Aorta (tissue), 5 donors: Measurements from ENCODE around the gene UCN2. TPM values are rescaled to one million over a fixed set of nuclear protein-coding genes. Genes with fewer than 3 reads are reported as not detected.
A peak's percentile ranks its signal among the peaks of the same experiment; 100 is the strongest.
"Not testable (repeated sequence)": the region's sequence is repeated elsewhere in the genome, so short reads cannot be mapped to it uniquely, and the experiment has no call there.

Experiments used
- ATAC-seq: fragments of 200-7000 bp; cut with Tn5 transposase; one replicate; pipeline ENCODE4 v1.9.1; 2022; ENCODE audit warnings: moderate library complexity; ENCODE audit not compliant: low FRiP score
- DNase-seq, 2 donors: peaks; one replicate each; pipeline ENCODE4 v3.0.0-alpha.2; 2020
- H3K27ac ChIP-seq, 2 donors: one replicate each; pipeline ENCODE4 v1.5.1; 2013; ENCODE audit warnings: low read length in 2 of 2, mild to moderate bottlenecking in 2 of 2, moderate library complexity in 2 of 2, control low read depth in 1 of 2, inconsistent platforms in 1 of 2, low read depth in 1 of 2
- H3K27me3 ChIP-seq, 2 donors: one replicate each; pipeline ENCODE4 v1.6.1; 2013; ENCODE audit warnings: control low read depth in 1 of 2, low read length in 1 of 2, mild to moderate bottlenecking in 1 of 2, moderate library complexity in 1 of 2; ENCODE audit not compliant: insufficient read depth in 2 of 2, control insufficient read depth in 1 of 2
- H3K36me3 ChIP-seq, 2 donors: one replicate each; pipeline ENCODE4 v1.6.1; 2013; ENCODE audit warnings: control low read depth in 1 of 2, low read length in 1 of 2, mild to moderate bottlenecking in 1 of 2; ENCODE audit not compliant: insufficient read depth in 2 of 2, control insufficient read depth in 1 of 2
- H3K4me1 ChIP-seq, 2 donors: one replicate each; pipeline ENCODE4 v1.6.1; 2013; ENCODE audit warnings: low read length in 2 of 2, control low read depth in 1 of 2, mild to moderate bottlenecking in 1 of 2, moderate library complexity in 1 of 2; ENCODE audit not compliant: insufficient read depth in 2 of 2, control insufficient read depth in 1 of 2
- H3K4me3 ChIP-seq, 2 donors: one replicate each; pipeline ENCODE4 v1.5.1; 2013; ENCODE audit warnings: low read length in 2 of 2, control low read depth in 1 of 2, mild to moderate bottlenecking in 1 of 2
- H3K9me3 ChIP-seq: one replicate; pipeline ENCODE4 v1.6.1; 2013; ENCODE audit warnings: mild to moderate bottlenecking, low read length; ENCODE audit not compliant: control insufficient read depth
- WGBS, 2 donors: extraction: QIAGEN DNeasy Blood & Tissue Kit; methylation state at CpG; one replicate each; pipeline ENCODE4 v1.1.7; 2013; 5-methylcytosine and 5-hydroxymethylcytosine counted together
- intact Hi-C, 2 donors: fragments of 100-400 bp; cut with DNase I; formaldehyde crosslinking; loops; one replicate each; pipeline versions ENCODE4 v1.14.2 to v1.15.0; 2022
- polyA plus RNA-seq, 2 donors: library from polyadenylated mRNA; stranded (reverse); fragments of 200-250 nt; gene quantifications; one replicate each; pipeline ENCODE4 v1.2.3, GENCODE V29; 2013
- total RNA-seq, 2 donors: library from RNA; stranded (reverse); fragmentation: NEBNext Ultra II Directional; extraction: Animal tissue kit (Norgen Biotek cat#: 25700); gene quantifications; one replicate each; pipeline ENCODE4 v1.2.1, GENCODE V29; 2021
- donor health status: healthy with polysubstance abuse.
- donor health status: Bipolar disorder and iron deficiency.
- donor health status: DM: no; HTN: no; CAD: no.
- donor health status: DM: no; HTN: no; CAD: no.
- donor health status: DM: yes; HTN: yes; CAD: no.

The UCN2 gene
- total and polyA plus RNA-seq, 4 donors, result 0.24 to 6.8 TPM; not detected in 2

DNA sequence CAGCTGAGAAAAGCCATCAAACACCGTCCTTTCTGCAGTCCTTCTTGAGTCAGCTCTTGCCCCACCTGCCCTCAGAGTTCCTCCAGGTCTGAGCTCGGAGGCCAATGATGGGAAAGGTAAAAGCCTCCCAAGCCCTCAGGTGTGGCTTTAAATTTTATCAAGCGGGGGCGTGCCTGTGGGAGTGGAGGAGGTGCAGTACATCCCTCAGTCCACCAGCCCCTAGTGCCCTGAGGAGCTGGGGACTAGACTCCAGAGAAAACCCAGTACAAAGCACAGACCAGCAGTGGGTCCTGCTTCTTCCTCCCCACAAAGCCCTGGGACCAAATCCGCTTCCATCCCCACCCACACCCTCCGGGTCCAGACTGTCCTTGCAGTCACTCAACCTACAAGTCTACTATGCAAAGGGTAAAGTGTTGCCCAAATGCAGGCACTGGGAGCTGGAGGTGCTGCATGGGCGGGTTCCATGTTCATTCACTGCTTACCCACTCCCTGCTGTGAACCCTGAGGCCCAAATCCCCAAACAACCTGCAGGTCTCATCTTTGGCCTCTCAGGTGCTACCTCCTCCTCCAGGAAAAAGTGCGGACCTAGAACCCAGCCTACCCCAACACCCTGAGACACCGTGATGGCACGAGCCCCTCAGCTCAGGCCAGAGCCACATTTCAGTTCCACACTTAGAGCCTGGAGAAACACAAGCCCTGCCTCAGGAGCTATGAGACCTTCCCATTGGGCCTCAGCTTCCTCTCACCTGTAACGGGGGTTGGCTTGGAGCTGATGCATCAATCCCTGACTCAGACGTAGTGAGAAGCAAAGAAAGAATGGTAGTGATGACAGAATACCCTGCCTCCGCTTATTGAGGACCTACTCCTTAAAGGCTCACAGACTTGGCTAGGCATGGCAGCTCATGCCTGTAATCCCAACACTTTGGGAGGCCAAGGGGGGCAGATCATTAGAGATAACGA lies 9.4 kb downstream of the UCN2 start:
- ATAC-seq, result no peak

DNA sequence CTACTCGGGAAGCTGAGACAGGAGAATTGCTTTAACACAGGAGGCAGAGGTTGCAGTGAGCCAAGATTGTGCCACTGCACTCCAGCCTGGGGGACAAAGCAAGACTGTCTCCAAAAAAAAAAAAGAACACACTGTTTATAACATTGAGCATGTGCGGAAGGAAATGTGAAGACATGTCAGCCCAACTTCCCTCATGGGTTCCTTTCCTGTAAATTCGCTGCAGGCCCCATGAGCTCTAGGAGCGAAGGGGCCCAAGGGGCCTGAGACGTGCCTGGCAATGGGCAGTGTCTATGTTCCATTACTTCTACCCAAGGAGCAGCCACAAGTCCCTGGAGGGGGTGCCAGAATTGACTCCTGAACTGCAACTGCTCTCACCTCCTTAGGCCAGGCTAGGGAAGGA lies 10.2 kb downstream of the UCN2 start:
- Histone ChIP-seq H3K36me3 (no peaks in the 10 kb centered on the region), H3K27ac (no peak overlapping the region), H3K9me3 (no peaks in the 10 kb centered on the region), H3K4me3 (no peak overlapping the region), H3K27me3 (no peaks in the 10 kb centered on the region), H3K4me1 (no peaks in the 10 kb centered on the region)
- intact Hi-C loops, result no loop called here
- DNase-seq, result no peak
- WGBS, 2 donors, result 93% methylated on average over 5 of the region's 5 CpGs
- ATAC-seq, result no peak

More for the DNA sequence above, 9.4 kb downstream of the UCN2 start:
- no peak overlapping the region for H3K27ac ChIP-seq
- H3K36me3 ChIP-seq, result no peaks in the 10 kb centered on the region
- H3K4me1 ChIP-seq, result no peaks in the 10 kb centered on the region
- 85 to 86% methylated on average over 14 of the region's 14 CpGs for WGBS, 2 donors
- H3K4me3 ChIP-seq, result no peak overlapping the region
- intact Hi-C loops, result no loop called here
- no peak for DNase-seq
- H3K9me3 ChIP-seq, result no peaks in the 10 kb centered on the region
- H3K27me3 ChIP-seq, result no peaks in the 10 kb centered on the region

DNA sequence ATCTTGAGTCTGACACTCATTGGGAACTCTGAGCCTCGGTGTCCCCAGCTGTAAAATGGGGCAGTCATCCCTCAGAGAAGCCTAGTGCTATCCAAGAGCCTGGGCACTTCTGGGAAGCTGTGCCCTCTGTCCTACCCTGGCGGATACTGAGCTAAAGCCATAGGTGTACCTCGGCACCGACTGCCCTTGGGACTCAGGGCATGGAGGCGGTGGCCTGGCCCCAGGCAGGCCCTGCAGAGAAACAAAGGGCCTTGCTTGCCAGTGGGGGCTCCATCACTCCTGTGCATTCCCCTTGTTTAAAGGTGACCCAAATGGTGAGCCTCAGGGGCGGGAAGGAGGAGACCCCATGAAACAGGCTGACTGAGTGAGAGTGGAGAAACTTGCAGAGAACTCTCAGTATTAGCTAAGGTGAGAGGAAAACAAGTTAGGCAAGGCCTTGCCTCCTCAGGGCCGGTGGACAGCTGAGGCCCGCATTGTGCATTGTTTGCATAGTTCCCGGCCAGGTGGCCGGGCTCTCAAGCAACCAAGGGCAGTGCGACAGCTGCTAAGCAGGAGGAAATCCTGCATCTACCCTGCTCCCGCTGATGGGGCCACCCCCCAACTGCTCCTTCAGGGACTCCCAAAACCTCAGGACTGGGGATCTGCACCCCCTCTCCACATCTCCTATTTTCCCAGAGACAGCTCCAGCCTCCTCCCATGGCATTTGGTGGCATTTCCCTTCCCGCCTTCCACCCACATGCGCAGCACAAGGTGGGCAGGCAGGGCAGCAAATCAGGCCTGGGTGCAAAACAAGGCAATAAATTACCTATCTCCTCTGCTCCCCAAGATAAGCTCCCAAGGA lies 11.2 kb downstream of the UCN2 start:
- Histone ChIP-seq H3K27me3 (no peaks in the 10 kb centered on the region), H3K27ac (no peak overlapping the region), H3K4me1 (no peaks in the 10 kb centered on the region), H3K36me3 (no peaks in the 10 kb centered on the region), H3K9me3 (no peaks in the 10 kb centered on the region), H3K4me3 (no peak overlapping the region)
- intact Hi-C loops, result no loop called here
- 87 to 93% methylated on average over 14 of the region's 14 CpGs for WGBS, 2 donors
- no peak for ATAC-seq
- DNase-seq, result no peak

DNA sequence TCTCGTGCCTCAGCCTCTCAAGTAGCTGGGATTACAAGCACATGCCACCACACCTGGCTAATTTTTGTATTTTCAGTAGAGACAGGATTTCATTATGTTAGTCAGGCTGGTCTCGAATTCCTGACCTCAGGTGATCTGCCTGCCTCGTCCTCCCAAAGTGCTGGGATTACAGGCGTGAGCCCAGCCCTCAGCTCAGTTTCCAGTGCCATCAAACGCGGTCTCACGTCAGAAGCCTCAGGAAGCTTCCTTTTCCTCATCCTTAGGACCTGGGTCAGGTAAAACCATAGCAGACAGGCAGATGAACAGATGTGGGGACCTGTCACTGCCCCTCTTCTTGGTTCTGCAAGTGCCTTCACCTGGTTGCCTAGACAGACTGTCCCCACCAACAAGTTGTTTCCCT lies 11.9 kb downstream of the UCN2 start:
- H3K9me3 ChIP-seq, H3K4me3 ChIP-seq, H3K27me3 ChIP-seq, ATAC-seq, H3K4me1 ChIP-seq, H3K36me3 ChIP-seq, intact Hi-C loops, DNase-seq, H3K27ac ChIP-seq: not testable (repeated sequence)
- 93 to 94% methylated on average over 7 of the region's 7 CpGs for WGBS, 2 donors

DNA sequence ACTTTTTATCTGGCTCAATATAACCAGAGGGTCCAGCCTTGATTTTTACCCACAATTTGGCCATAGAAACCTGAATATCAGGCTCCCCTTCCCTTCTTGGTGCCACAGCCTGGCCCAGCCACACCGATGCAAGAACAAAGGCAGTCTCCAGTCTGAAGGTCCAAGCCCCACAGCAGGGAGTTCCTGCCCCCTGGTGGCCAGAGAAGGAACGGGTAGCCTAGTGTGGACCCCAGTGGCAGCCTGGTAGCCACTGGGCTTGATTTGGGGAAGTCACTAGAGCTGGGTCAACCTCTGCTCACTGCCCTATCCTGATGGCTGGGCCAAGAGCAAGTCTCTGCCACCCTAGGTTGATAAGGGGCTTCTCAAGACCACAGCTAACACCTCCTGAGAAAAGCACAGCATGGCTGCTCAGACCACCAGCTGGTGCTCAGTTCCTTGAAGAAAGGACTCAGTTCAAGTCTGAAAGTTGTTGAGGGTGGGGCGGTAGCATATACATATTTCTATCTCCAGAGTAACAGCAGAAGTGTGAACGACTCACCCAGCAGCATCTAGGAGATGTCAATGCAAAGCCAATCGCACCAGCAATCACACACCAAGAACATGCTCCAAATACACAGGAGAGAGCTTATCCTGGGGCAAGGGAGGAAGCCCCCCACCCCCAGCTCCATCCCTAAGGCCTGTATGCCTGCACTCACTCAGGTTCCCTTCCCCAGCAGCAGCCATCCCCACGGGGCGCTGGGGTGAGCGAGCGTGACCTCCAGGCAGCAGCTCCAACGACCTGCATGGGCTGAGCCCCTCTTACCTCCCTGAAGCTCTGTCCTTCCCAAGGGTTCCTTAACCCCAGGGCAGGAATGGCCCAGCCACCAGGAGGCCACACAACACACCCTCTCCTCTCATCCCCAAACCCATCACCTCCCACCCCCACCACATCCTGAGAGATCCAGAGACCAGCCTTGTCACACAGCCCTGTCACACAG lies 14.6 kb downstream of the UCN2 start:
- H3K4me1 ChIP-seq, result no peaks in the 10 kb centered on the region
- no peaks in the 10 kb centered on the region for H3K9me3 ChIP-seq
- H3K4me3 ChIP-seq, result no peak overlapping the region
- no peak overlapping the region for H3K27ac ChIP-seq
- intact Hi-C loops, result loop anchor here (1.0 to 10.0 kb wide), 4 partner anchors 42 to 274 kb away; no protein-coding TSS in a partner anchor
- ATAC-seq (peak; percentile 93), DNase-seq (peak; percentile 91 to 95)
- no peaks in the 10 kb centered on the region for H3K27me3 ChIP-seq
- 67 to 70% methylated on average over 10 of the region's 10 CpGs for WGBS, 2 donors
- peaks cover 0 to 3% of the 10 kb centered on the region in 2 donors for H3K36me3 ChIP-seq

DNA sequence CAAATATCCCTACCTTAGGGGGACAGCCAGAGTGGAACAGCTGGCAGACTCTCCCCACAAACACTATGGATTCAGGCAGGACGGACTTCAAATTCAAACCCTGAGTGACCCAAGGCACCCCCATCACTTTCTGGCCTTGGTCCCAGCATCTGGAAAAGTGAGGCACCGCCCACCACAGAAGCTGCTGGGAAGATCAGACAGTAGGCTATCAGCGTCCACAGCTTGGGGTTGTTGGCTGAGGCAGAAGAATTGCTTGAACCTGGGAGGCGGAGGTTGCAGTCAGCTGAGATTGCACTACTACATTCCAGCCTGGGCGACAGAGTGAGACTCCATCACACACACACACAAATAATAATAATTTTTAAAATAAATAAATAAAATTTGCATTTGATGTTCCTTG lies 15.5 kb downstream of the UCN2 start:
- DNase-seq (no peak), ATAC-seq (no peak)
- Histone ChIP-seq H3K4me3 (no peak overlapping the region), H3K9me3 (no peaks in the 10 kb centered on the region), H3K27ac (no peak overlapping the region), H3K36me3 (peaks cover 0 to 3% of the 10 kb centered on the region in 2 donors), H3K4me1 (no peaks in the 10 kb centered on the region), H3K27me3 (no peaks in the 10 kb centered on the region)
- intact Hi-C loops, result loop anchor here (1.0 to 10.0 kb wide), 4 partner anchors 41 to 273 kb away; no protein-coding TSS in a partner anchor
- 86 to 89% methylated on average over 5 of the region's 5 CpGs for WGBS, 2 donors

DNA sequence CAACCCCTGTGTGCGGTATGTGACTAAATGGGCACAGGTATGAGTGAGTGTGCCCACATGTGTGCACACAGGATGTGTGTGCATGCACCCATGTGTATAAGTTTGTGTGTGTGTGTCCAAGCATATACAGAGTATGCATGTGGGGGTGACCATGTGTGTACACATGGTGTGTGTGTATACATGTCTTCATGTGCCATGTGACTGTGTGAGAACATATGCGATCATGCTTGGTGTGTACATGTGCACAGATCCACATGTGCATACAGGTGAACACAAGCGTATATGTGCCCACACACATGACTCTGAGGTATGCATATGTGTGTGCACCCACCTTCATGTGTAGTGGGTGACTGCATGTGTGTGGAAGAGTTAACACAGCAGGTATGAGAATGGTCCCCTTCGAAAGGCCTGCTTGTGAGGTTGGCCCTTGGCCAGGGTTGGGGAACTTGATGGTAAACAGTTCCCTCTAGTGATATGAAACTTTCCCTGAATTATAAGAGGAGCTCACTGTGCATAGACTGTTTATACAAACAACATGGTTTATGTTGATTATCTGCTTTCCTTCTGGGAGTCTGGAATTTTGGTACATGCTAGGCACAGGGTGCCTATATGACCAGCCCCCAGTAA lies 17.3 kb downstream of the UCN2 start:
- intact Hi-C loops, result loop anchor here (5.0 to 10.0 kb wide), 2 partner anchors 39 to 272 kb away; no protein-coding TSS in a partner anchor
- no peak for ATAC-seq
- H3K4me1 ChIP-seq, result no peaks in the 10 kb centered on the region

More for the DNA sequence above, 17.3 kb downstream of the UCN2 start:
- H3K27ac ChIP-seq, result no peak overlapping the region
- no peak overlapping the region for H3K4me3 ChIP-seq
- H3K9me3 ChIP-seq, result no peaks in the 10 kb centered on the region
- WGBS, 2 donors, result 74 to 75% methylated on average over 4 of the region's 4 CpGs
- no peak for DNase-seq
- H3K36me3 ChIP-seq, result peaks cover 0 to 3% of the 10 kb centered on the region in 2 donors
- no peaks in the 10 kb centered on the region for H3K27me3 ChIP-seq
